Gastrocnemius medialis (tissue), 4 donors: ENCODE measurements around the gene SLC24A3. TPM values are rescaled to one million over a fixed set of nuclear protein-coding genes. Genes with fewer than 3 reads are reported as not detected.
A peak's percentile ranks its signal among the peaks of the same experiment; 100 is the strongest.

Experiments
- ATAC-seq, 2 donors: fragments of 150-250 bp; one replicate each; pipeline ENCODE4 v1.9.1; 2016
- DNase-seq, 2 donors: peaks; one replicate each; pipeline ENCODE4 v3.0.0-alpha.2; 2019
- H3K27ac ChIP-seq, 4 donors: fragments of 200-600 bp; sonication (generic); 1 replicate in 1 of 4; 2 replicates in 3 of 4; pipeline ENCODE4 v1.5.1; 2016 to 2018; ENCODE audit warnings: mild to moderate bottlenecking in 2 of 4, moderate library complexity in 1 of 4
- H3K27me3 ChIP-seq, 3 donors: fragments of 200-600 bp; sonication (generic) in 2 of 3; 1 replicate in 1 of 3; 2 replicates in 2 of 3; pipeline versions ENCODE4 v1.5.1 to v1.6.0; 2016 to 2019; ENCODE audit warnings: mild to moderate bottlenecking in 1 of 3, moderate library complexity in 1 of 3
- H3K36me3 ChIP-seq, 2 donors: fragments of 200-600 bp; sonication (generic) in 1 of 2; one replicate each; pipeline ENCODE4 v1.5.1; 2017 to 2018
- H3K4me1 ChIP-seq, 2 donors: fragments of 200-600 bp; sonication (generic) in 1 of 2; one replicate each; pipeline ENCODE4 v1.5.1; 2016 to 2017; ENCODE audit warnings: mild to moderate bottlenecking in 2 of 2
- H3K4me3 ChIP-seq, 4 donors: fragments of 200-600 bp; sonication (generic) in 3 of 4; 1 replicate in 1 of 4; 2 replicates in 3 of 4; pipeline ENCODE4 v1.5.1; 2016 to 2019; ENCODE audit warnings: mild to moderate bottlenecking in 2 of 4
- H3K9me3 ChIP-seq, 3 donors: fragments of 200-600 bp; sonication (generic) in 2 of 3; 1 replicate in 1 of 3; 2 replicates in 2 of 3; pipeline ENCODE4 v1.5.1; 2016 to 2019
- CTCF ChIP-seq, 5 experiments: fragments of 450-650 bp in 3 of 5; fragments of 200-600 bp in 2 of 5; sonication (generic) in 2 of 5; IDR thresholded peaks in 4 of 5; conservative IDR thresholded peaks in 1 of 5; 1 replicate in 4 of 5; 2 replicates in 1 of 5; pipeline ENCODE4 v1.5.1; 2016 to 2019; ENCODE audit warnings: antibody characterized with exemption in 5 of 5, mild to moderate bottlenecking in 3 of 5, moderate library complexity in 3 of 5
- POLR2A ChIP-seq, 2 donors: fragments of 450-650 bp; IDR thresholded peaks; one replicate each; pipeline ENCODE4 v1.6.1; 2017; ENCODE audit warnings: antibody characterized with exemption in 2 of 2, mild to moderate bottlenecking in 2 of 2, moderate library complexity in 2 of 2
- in situ Hi-C, 4 donors: fragments of 200-750 bp; cut with MboI; loops; one replicate each; pipeline versions ENCODE4 v1.15.0 to v1.8.0; 2017; ENCODE audit warnings: low sequenced_read_pairs in 4 of 4
- intact Hi-C: fragments of 100-400 bp; cut with DNase I; formaldehyde crosslinking; loops from one replicate; pipeline ENCODE4 v1.15.1; 2023; ENCODE audit warnings: low total_unique reads
- total RNA-seq, 4 donors: library from RNA; depleted of rRNA; stranded (reverse); fragments of >200 nt; gene quantifications; one replicate each; pipeline versions ENCODE4 v1.1.0 to v1.2.3, GENCODE V29; 2016

The SLC24A3 gene
- total RNA-seq, 4 donors from 2014 or later = 3.3 to 7.8 (median 6.7) TPM

- Histone ChIP-seq H3K4me3 (no peak overlapping the region), H3K27me3 (no peaks in the 10 kb centered on the region), H3K36me3 (no peaks in the 10 kb centered on the region), H3K4me1 (peaks cover 18 to 19% of the 10 kb centered on the region in 2 donors), H3K9me3 (no peaks in the 10 kb centered on the region), H3K27ac (no peak overlapping the region)
- DNase-seq = no peak
- TF ChIP-seq POLR2A (IDR thresholded peaks at IDR 0.05) (no peak), CTCF (IDR thresholded peaks at IDR 0.05 in 4 of 5, conservative IDR thresholded peaks at IDR 0.05 in 1 of 5) (no peak)
- intact Hi-C loops (no loop called here), in situ Hi-C loops (no loop called here)
- no peak for ATAC-seq
Measured at GRCh38 chr20:19767070-19767469, 554.6 kb downstream of the SLC24A3 start.

GRCh38 chr20:19768325-19768842 is 555.9 kb downstream of the SLC24A3 start:
- H3K27ac ChIP-seq = no peak overlapping the region
- in situ Hi-C loops = no loop called here
- H3K4me3 ChIP-seq = no peak overlapping the region
- intact Hi-C loops = no loop called here
- ATAC-seq = no peak
- DNase-seq = no peak
- H3K36me3 ChIP-seq = no peaks in the 10 kb centered on the region
- no peaks in the 10 kb centered on the region for H3K27me3 ChIP-seq
- H3K9me3 ChIP-seq = no peaks in the 10 kb centered on the region
- no peak for TF ChIP-seq POLR2A (IDR thresholded peaks at IDR 0.05)
- TF ChIP-seq CTCF (IDR thresholded peaks at IDR 0.05 in 4 of 5, conservative IDR thresholded peaks at IDR 0.05 in 1 of 5) = no peak
- peaks cover 27 to 28% of the 10 kb centered on the region in 2 donors for H3K4me1 ChIP-seq

- Histone ChIP-seq H3K9me3 (no peaks in the 10 kb centered on the region), H3K4me3 (no peak overlapping the region), H3K36me3 (no peaks in the 10 kb centered on the region), H3K27ac (peak overlapping the region in 3 of 4 donors; percentile 27 to 34 (median 28)), H3K27me3 (no peaks in the 10 kb centered on the region), H3K4me1 (peaks cover 36% of the 10 kb centered on the region in 2 donors)
- ATAC-seq = peak in 1 of 2 donors; percentile 63
- DNase-seq = no peak
- in situ Hi-C loops = no loop called here
- TF ChIP-seq POLR2A (IDR thresholded peaks at IDR 0.05) (no peak), CTCF (IDR thresholded peaks at IDR 0.05 in 4 of 5, conservative IDR thresholded peaks at IDR 0.05 in 1 of 5) (no peak)
- intact Hi-C loops = no loop called here
Measured at GRCh38 chr20:19769507-19769906, 557.1 kb downstream of the SLC24A3 start.

GRCh38 chr20:19770375-19770774 is 557.9 kb downstream of the SLC24A3 start:
- no peaks in the 10 kb centered on the region for H3K36me3 ChIP-seq
- ATAC-seq (no peak), DNase-seq (no peak)
- H3K4me3 ChIP-seq = no peak overlapping the region
- no peak overlapping the region for H3K27ac ChIP-seq
- H3K27me3 ChIP-seq = no peaks in the 10 kb centered on the region
- no peaks in the 10 kb centered on the region for H3K9me3 ChIP-seq
- in situ Hi-C loops (no loop called here), intact Hi-C loops (no loop called here)
- no peak for TF ChIP-seq CTCF (IDR thresholded peaks at IDR 0.05 in 4 of 5, conservative IDR thresholded peaks at IDR 0.05 in 1 of 5)
- TF ChIP-seq POLR2A (IDR thresholded peaks at IDR 0.05) = no peak
- peaks cover 43 to 44% of the 10 kb centered on the region in 2 donors for H3K4me1 ChIP-seq

GRCh38 chr20:19771031-19771430 is 558.6 kb downstream of the SLC24A3 start:
- Histone ChIP-seq H3K27me3 (no peaks in the 10 kb centered on the region), H3K4me1 (peaks cover 50 to 51% of the 10 kb centered on the region in 2 donors), H3K4me3 (no peak overlapping the region), H3K9me3 (no peaks in the 10 kb centered on the region), H3K36me3 (no peaks in the 10 kb centered on the region), H3K27ac (no peak overlapping the region)
- no peak for ATAC-seq
- TF ChIP-seq POLR2A (IDR thresholded peaks at IDR 0.05) (no peak), CTCF (IDR thresholded peaks at IDR 0.05 in 4 of 5, conservative IDR thresholded peaks at IDR 0.05 in 1 of 5) (no peak)
- in situ Hi-C loops (no loop called here), intact Hi-C loops (no loop called here)
- DNase-seq = no peak
